Camera-type eye (tissue), 1 donor: Measurements from ENCODE around the gene SRC. TPM values are rescaled to one million over a fixed set of nuclear protein-coding genes. Genes with fewer than 3 reads are reported as not detected.

ENCODE experiments used
- total RNA-seq: library from RNA; depleted of rRNA; stranded (reverse); fragments of >200 nt; gene quantifications from one replicate; pipeline ENCODE4 v1.2.3, GENCODE V29; 2014

Gene SRC
- 43.6 TPM for total RNA-seq

GRCh38 chr20:37345339-37346235 is at the start of gene SRC:
Gene SRC (plus strand): TSS chr20:37346140. CDS start chr20:37384154, 38,014 bp downstream.

Other genes starting within 250 kb of the SRC start
- 147 TPM for gene RPN2, start 166.8 kb upstream of the SRC start, total RNA-seq
- 8.4 TPM for gene MROH8, start 166.6 kb upstream of the SRC start, total RNA-seq
- not detected for gene GHRH, start 84.3 kb upstream of the SRC start, total RNA-seq
- 27.9 TPM for gene MANBAL, start 56.5 kb upstream of the SRC start, total RNA-seq
- gene NNAT, start 175.1 kb downstream of the SRC start, total RNA-seq: 237 TPM
- 84.0 TPM for gene BLCAP, start 181.7 kb downstream of the SRC start, total RNA-seq